Measurements from ENCODE around the gene MARCHF3.

DNA sequence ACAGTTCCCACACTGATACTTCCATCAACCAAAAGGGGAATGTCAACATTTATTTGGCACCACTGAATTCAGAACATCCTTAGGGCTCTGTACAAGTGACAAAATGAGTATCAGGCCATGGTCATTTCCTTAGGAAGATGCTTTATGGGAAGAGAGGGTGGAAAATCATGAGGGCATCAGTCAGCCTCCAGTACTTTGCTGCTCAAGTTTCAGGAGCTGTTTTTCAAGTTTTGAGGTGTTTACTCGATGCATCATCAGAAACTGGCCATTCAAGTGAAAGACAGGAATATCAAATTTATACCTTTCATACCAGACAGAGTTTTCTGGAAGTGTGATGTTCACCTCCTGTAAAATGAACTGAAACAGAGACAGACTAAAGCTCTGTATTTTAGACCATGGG lies 21.2 kb upstream of the MARCHF3 start:
- TF ChIP-seq, protein P1, sequence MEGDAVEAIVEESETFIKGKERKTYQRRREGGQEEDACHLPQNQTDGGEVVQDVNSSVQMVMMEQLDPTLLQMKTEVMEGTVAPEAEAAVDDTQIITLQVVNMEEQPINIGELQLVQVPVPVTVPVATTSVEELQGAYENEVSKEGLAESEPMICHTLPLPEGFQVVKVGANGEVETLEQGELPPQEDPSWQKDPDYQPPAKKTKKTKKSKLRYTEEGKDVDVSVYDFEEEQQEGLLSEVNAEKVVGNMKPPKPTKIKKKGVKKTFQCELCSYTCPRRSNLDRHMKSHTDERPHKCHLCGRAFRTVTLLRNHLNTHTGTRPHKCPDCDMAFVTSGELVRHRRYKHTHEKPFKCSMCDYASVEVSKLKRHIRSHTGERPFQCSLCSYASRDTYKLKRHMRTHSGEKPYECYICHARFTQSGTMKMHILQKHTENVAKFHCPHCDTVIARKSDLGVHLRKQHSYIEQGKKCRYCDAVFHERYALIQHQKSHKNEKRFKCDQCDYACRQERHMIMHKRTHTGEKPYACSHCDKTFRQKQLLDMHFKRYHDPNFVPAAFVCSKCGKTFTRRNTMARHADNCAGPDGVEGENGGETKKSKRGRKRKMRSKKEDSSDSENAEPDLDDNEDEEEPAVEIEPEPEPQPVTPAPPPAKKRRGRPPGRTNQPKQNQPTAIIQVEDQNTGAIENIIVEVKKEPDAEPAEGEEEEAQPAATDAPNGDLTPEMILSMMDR (conservative IDR thresholded peaks at IDR 0.05) = no peak
- TF ChIP-seq ZFX (IDR thresholded peaks at IDR 0.05) = no peak

Data from C4-2B (cell line).